Thoracic aorta (tissue), 2 donors: ENCODE measurements around the gene CYP2W1. TPM values are rescaled to one million over a fixed set of nuclear protein-coding genes. Genes with fewer than 3 reads are reported as not detected.

Source experiments
- ATAC-seq: fragments of 150-250 bp; one replicate; pipeline ENCODE4 v1.8.0; 2017; ENCODE audit warnings: low read depth; ENCODE audit not compliant: insufficient number of reproducible peaks, low FRiP score
- DNase-seq: peaks from one replicate; pipeline ENCODE4 v3.0.0-alpha.2; 2020; ENCODE audit warnings: low spot score
- H3K27ac ChIP-seq, 2 donors: fragments of 200-600 bp; sonication (generic); 1 replicate in 1 of 2; 2 replicates in 1 of 2; pipeline ENCODE4 v1.5.1; 2016; ENCODE audit warnings: mild to moderate bottlenecking in 2 of 2, moderate library complexity in 2 of 2
- H3K27me3 ChIP-seq: fragments of 200-600 bp; sonication (generic); replicated peaks from 2 replicates; pipeline ENCODE4 v1.6.0; 2016; ENCODE audit warnings: mild to moderate bottlenecking; ENCODE audit not compliant: insufficient read depth
- H3K36me3 ChIP-seq: fragments of 200-600 bp; sonication (generic); one replicate; pipeline ENCODE4 v1.5.1; 2016
- H3K4me1 ChIP-seq, 2 donors: fragments of 200-600 bp; sonication (generic); 1 replicate in 1 of 2; 2 replicates in 1 of 2; pipeline versions ENCODE4 v1.5.1 to v1.6.0; 2016; ENCODE audit warnings: low read depth in 2 of 2, mild to moderate bottlenecking in 1 of 2; ENCODE audit not compliant: control insufficient read depth in 1 of 2
- H3K4me3 ChIP-seq: fragments of 200-600 bp; sonication (generic); 2 replicates; pipeline ENCODE4 v1.5.1; 2016; ENCODE audit warnings: mild to moderate bottlenecking
- H3K9me3 ChIP-seq: fragments of 200-600 bp; sonication (generic); 2 replicates; pipeline ENCODE4 v1.5.1; 2016
- CTCF ChIP-seq: fragments of 200-600 bp; sonication (generic); IDR thresholded peaks from one replicate; pipeline ENCODE4 v1.5.1; 2019; ENCODE audit warnings: antibody characterized with exemption
- total RNA-seq, 2 donors: library from RNA; depleted of rRNA; stranded (reverse); fragments of >200 nt; gene quantifications; one replicate each; pipeline versions ENCODE4 v1.1.0 to v1.2.3, GENCODE V29; 2016

Gene CYP2W1
- total RNA-seq, 2 donors from 2014 or later, result not detected

- peak; percentile 100 for TF ChIP-seq CTCF
- Histone ChIP-seq H3K27me3 (no peaks in the 10 kb centered on the region), H3K9me3 (no peaks in the 10 kb centered on the region), H3K4me1 (no peaks in the 10 kb centered on the region), H3K4me3 (no peak overlapping the region), H3K27ac (no peak overlapping the region), H3K36me3 (peaks cover 8% of the 10 kb centered on the region)
- ATAC-seq, result peak; percentile 85
- peak; percentile 85 for DNase-seq
Measured at GRCh38 chr7:992709-993607, 10.0 kb downstream of the CYP2W1 start.

- Histone ChIP-seq H3K4me1 (no peaks in the 10 kb centered on the region), H3K27me3 (no peaks in the 10 kb centered on the region), H3K36me3 (peaks cover 8% of the 10 kb centered on the region), H3K4me3 (no peak overlapping the region), H3K9me3 (no peaks in the 10 kb centered on the region), H3K27ac (no peak overlapping the region)
- no peak for TF ChIP-seq CTCF
- DNase-seq (no peak), ATAC-seq (no peak)
Measured at GRCh38 chr7:994592-995308, 11.8 kb downstream of the CYP2W1 start.

- TF ChIP-seq CTCF, result no peak
- Histone ChIP-seq H3K27ac (no peak overlapping the region), H3K27me3 (no peaks in the 10 kb centered on the region), H3K4me3 (no peak overlapping the region), H3K4me1 (no peaks in the 10 kb centered on the region), H3K36me3 (peaks cover 8% of the 10 kb centered on the region), H3K9me3 (no peaks in the 10 kb centered on the region)
- DNase-seq (no peak), ATAC-seq (no peak)
Measured at GRCh38 chr7:995571-995970, 12.6 kb downstream of the CYP2W1 start.

GRCh38 chr7:996079-996872 lies 13.3 kb downstream of the CYP2W1 start:
- peaks cover 8% of the 10 kb centered on the region for H3K36me3 ChIP-seq
- H3K4me3 ChIP-seq, result no peak overlapping the region
- H3K27me3 ChIP-seq, result no peaks in the 10 kb centered on the region
- H3K9me3 ChIP-seq, result no peaks in the 10 kb centered on the region
- TF ChIP-seq CTCF, result no peak
- DNase-seq (no peak), ATAC-seq (no peak)
- no peaks in the 10 kb centered on the region for H3K4me1 ChIP-seq
- H3K27ac ChIP-seq, result no peak overlapping the region
